T follicular helper cell (primary cell): ENCODE data around the gene DHTKD1.
"Not testable (repeated sequence)": the region's sequence is repeated elsewhere in the genome, so short reads cannot be mapped to it uniquely, and the experiment has no call there.

Experiments
- DNase-seq: peaks from one replicate; pipeline ENCODE4 v3.0.0-alpha.2; 2020; ENCODE audit warnings: low read depth

Gene DHTKD1

DNA sequence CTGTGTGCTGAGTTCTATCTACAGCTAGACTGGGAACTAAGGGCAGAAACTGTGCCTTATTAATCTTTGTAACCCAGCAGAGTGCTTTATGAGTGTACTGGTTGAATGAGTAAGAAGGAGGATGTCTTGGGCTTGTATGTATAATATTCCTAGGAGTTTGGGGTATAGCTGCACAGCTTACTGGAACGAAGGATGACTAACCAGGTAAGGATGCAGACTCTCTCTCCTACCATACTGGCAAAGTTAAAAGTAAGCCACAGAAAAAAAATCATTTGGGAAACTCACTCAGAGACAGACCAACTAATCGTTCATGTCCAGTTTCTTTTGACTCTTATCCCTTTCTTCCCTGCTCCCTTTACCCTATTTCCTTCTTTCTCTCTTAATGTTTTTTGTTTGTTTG, 1.4 kb upstream of the DHTKD1 start:
- no peak for DNase-seq

DNA sequence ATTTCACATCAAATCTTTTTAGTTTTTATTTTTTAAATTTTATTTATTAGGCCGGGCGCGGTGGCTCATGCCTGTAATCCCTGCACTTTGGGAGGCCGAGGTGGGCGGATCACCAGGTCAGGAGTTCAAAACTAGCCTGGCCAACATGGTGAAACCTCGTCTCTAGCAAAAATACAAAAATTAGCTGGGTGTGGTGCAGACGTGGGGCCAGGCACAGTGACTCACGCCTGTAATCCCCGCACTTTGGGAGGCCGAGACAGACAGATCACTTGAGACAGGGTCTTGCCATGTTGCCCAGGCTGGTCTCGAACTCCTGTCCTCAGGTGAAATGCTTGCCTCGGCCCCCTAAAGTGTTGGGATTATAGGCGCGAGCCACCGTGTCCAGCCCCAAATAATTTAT, 2.7 kb downstream of the DHTKD1 start:
- not testable (repeated sequence) for DNase-seq

- DNase-seq = no peak
These were observed 4.8 kb downstream of the DHTKD1 start for GRCh38 chr10:12073526-12073925.

- no peak for DNase-seq
These were observed 8.9 kb downstream of the DHTKD1 start for GRCh38 chr10:12077580-12078180.

GRCh38 chr10:12081470-12081869, 12.7 kb downstream of the DHTKD1 start:
- no peak for DNase-seq

GRCh38 chr10:12081879-12082557, 13.3 kb downstream of the DHTKD1 start:
- DNase-seq = no peak

DNA sequence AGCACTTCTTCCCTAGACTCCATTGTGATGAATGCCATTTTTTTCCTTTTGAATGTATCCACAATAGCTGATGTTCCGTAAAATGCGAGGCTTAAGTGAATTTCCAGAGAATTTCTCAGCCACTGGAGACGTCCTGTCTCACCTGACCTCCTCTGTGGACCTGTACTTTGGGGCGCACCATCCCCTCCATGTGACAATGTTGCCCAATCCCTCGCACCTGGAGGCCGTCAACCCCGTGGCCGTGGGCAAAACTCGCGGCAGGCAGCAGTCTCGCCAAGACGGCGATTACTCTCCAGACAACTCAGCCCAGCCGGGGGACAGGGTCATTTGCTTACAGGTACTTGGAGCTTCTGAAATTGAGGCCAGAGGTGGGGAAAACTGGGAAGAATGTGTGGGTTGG, 20.2 kb downstream of the DHTKD1 start:
- DNase-seq = no peak

- no peak for DNase-seq
These were observed 22.7 kb downstream of the DHTKD1 start for GRCh38 chr10:12091421-12091820.

GRCh38 chr10:12097361-12097760, 28.6 kb downstream of the DHTKD1 start:
- not testable (repeated sequence) for DNase-seq

- no peak for DNase-seq
These were observed 29.0 kb downstream of the DHTKD1 start for GRCh38 chr10:12097791-12098190.

GRCh38 chr10:12098966-12099365, 30.2 kb downstream of the DHTKD1 start:
- no peak for DNase-seq

DNA sequence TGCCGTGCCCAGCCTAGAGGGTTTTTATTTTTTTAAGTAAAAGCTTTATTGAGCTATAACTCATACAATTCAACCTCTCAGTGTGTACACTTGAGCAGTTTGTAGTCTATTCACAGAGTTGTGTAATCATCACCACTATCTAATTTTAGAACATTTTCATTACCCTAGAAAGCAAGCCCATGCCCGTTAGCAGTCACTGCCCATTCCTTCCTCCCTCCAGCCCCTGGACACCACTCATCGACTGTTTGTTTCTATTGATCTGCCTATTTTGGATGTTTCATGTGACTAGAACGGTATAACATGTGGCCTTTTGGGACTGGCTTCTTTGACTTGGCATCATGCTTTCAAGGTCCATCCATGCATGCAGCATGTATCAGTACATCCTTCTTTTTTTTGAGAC, 35.0 kb downstream of the DHTKD1 start:
- no peak for DNase-seq

GRCh38 chr10:12107781-12108180, 39.0 kb downstream of the DHTKD1 start:
- no peak for DNase-seq

DNA sequence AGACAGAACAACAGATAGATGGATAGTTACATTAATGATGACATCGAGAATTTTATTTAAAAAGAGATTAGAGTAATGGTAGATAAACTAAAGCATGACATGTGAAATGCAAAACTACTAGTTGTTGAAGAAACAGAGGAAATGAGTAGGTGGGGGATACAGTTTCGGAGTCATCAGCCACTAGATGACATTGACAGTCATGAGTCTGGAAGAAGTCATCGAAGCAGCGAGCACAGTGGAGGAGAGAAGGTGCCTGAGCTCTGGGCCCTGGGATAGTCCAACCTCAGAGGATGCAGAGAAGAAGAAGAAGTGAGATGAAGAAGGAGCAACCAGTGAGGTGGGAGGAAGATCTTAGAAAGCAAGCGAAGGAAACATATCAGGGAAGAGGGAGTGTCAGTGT, 40.5 kb downstream of the DHTKD1 start:
- DNase-seq = no peak

GRCh38 chr10:12111528-12111927, 42.8 kb downstream of the DHTKD1 start:
- no peak for DNase-seq

- no peak for DNase-seq
These were observed 44.9 kb downstream of the DHTKD1 start for GRCh38 chr10:12113627-12114026.

- no peak for DNase-seq
These were observed 52.9 kb downstream of the DHTKD1 start for GRCh38 chr10:12121673-12122072.

- peak; percentile 97 for DNase-seq
These were observed 60.7 kb downstream of the DHTKD1 start, which contains the start of gene SEC61A2 for GRCh38 chr10:12129222-12130111. Gene SEC61A2, plus strand, starts transcription at chr10:12129677. Its CDS starts 111 bp downstream, at chr10:12129788.

GRCh38 chr10:12130237-12130872, 61.6 kb downstream of the DHTKD1 start:
- peak; percentile 3 for DNase-seq

GRCh38 chr10:12135631-12136030, 66.9 kb downstream of the DHTKD1 start:
- no peak for DNase-seq

- DNase-seq = no peak
These were observed 71.3 kb downstream of the DHTKD1 start for GRCh38 chr10:12140038-12140437.

- no peak for DNase-seq
These were observed 75.8 kb downstream of the DHTKD1 start for GRCh38 chr10:12144538-12144937.
